Glutamatergic neuron (in vitro differentiated cells): Measurements from ENCODE around the gene LANCL3. TPM values are rescaled to one million over a fixed set of nuclear protein-coding genes. Genes with fewer than 3 reads are reported as not detected.
"Not testable (repeated sequence)": the region's sequence is repeated elsewhere in the genome, so short reads cannot be mapped to it uniquely, and the experiment has no call there.

ENCODE experiments used
- DNase-seq: peaks from one replicate; pipeline ENCODE4 v3.0.0; 2022
- H3K27ac Mint-ChIP-seq: one replicate; pipeline ENCODE4 v1.8.0; 2020; ENCODE audit warnings: mild to moderate bottlenecking, mixed read lengths, inconsistent platforms; ENCODE audit not compliant: unreplicated experiment
- H3K27me3 Mint-ChIP-seq: one replicate; pipeline ENCODE4 v1.8.0; 2020; ENCODE audit warnings: mild to moderate bottlenecking, moderate library complexity, mixed read lengths, inconsistent platforms; ENCODE audit not compliant: unreplicated experiment
- H3K36me3 Mint-ChIP-seq: one replicate; pipeline ENCODE4 v1.8.0; 2020; ENCODE audit warnings: mild to moderate bottlenecking, mixed read lengths, inconsistent platforms; ENCODE audit not compliant: unreplicated experiment
- H3K4me1 Mint-ChIP-seq: one replicate; pipeline ENCODE4 v1.8.0; 2020; ENCODE audit warnings: mild to moderate bottlenecking, low read depth, mixed read lengths, inconsistent platforms; ENCODE audit not compliant: unreplicated experiment
- H3K4me3 Mint-ChIP-seq: one replicate; pipeline ENCODE4 v1.8.0; 2020; ENCODE audit warnings: mild to moderate bottlenecking, mixed read lengths, inconsistent platforms; ENCODE audit not compliant: unreplicated experiment
- H3K9me3 Mint-ChIP-seq: one replicate; pipeline ENCODE4 v1.8.0; 2020; ENCODE audit warnings: mild to moderate bottlenecking, moderate library complexity, mixed read lengths, inconsistent platforms; ENCODE audit not compliant: unreplicated experiment
- CTCF ChIP-seq: fragments of 200-600 bp; sonication (generic); IDR thresholded peaks from one replicate; pipeline ENCODE4 v1.5.0; 2021; ENCODE audit not compliant: partially characterized antibody, unreplicated experiment
- total RNA-seq: library from RNA; stranded (reverse); fragmentation: NEBNext Ultra II Directional; extraction: Animal tissue kit (Norgen Biotek cat#: 25700); gene quantifications from one replicate; pipeline ENCODE4 v1.2.1, GENCODE V29; 2021; ENCODE audit not compliant: unreplicated experiment

Gene LANCL3
- total RNA-seq, 1 donor from 2014 or later = 1.1 TPM

GRCh38 chrX:37578045-37578444, 6.6 kb downstream of the LANCL3 start:
- H3K27ac Mint-ChIP-seq = no peak overlapping the region
- no peaks in the 10 kb centered on the region for H3K9me3 Mint-ChIP-seq
- TF ChIP-seq CTCF = no peak
- no peak for DNase-seq
- no peaks in the 10 kb centered on the region for H3K27me3 Mint-ChIP-seq
- no peak overlapping the region for H3K4me3 Mint-ChIP-seq
- no peaks in the 10 kb centered on the region for H3K4me1 Mint-ChIP-seq
- H3K36me3 Mint-ChIP-seq = no peaks in the 10 kb centered on the region

- no peaks in the 10 kb centered on the region for H3K4me1 Mint-ChIP-seq
- H3K27me3 Mint-ChIP-seq = peaks cover 2% of the 10 kb centered on the region
- H3K4me3 Mint-ChIP-seq = no peak overlapping the region
- H3K9me3 Mint-ChIP-seq = no peaks in the 10 kb centered on the region
- no peaks in the 10 kb centered on the region for H3K36me3 Mint-ChIP-seq
- TF ChIP-seq CTCF = no peak
- H3K27ac Mint-ChIP-seq = no peak overlapping the region
- no peak for DNase-seq
Observed at GRCh38 chrX:37580080-37580479, 8.6 kb downstream of the LANCL3 start.

- not testable (repeated sequence) for H3K9me3 Mint-ChIP-seq, DNase-seq, H3K27ac Mint-ChIP-seq, H3K4me3 Mint-ChIP-seq, H3K4me1 Mint-ChIP-seq, H3K36me3 Mint-ChIP-seq, H3K27me3 Mint-ChIP-seq
Observed at GRCh38 chrX:37587337-37587736, 15.9 kb downstream of the LANCL3 start.

- DNase-seq = no peak
- Mint-ChIP-seq H3K9me3 (no peaks in the 10 kb centered on the region), H3K27me3 (no peaks in the 10 kb centered on the region), H3K4me3 (no peak overlapping the region), H3K27ac (no peak overlapping the region), H3K36me3 (no peaks in the 10 kb centered on the region), H3K4me1 (no peaks in the 10 kb centered on the region)
- TF ChIP-seq CTCF = no peak
Observed at GRCh38 chrX:37590047-37590446, 18.6 kb downstream of the LANCL3 start.

- no peaks in the 10 kb centered on the region for H3K9me3 Mint-ChIP-seq
- H3K4me3 Mint-ChIP-seq = no peak overlapping the region
- no peak for TF ChIP-seq CTCF
- H3K36me3 Mint-ChIP-seq = no peaks in the 10 kb centered on the region
- no peaks in the 10 kb centered on the region for H3K27me3 Mint-ChIP-seq
- no peak overlapping the region for H3K27ac Mint-ChIP-seq
- no peaks in the 10 kb centered on the region for H3K4me1 Mint-ChIP-seq
- DNase-seq = no peak
Observed at GRCh38 chrX:37594755-37595382, 23.4 kb downstream of the LANCL3 start.
